SKM-1 (cell line): ENCODE results near the gene PARD6G.

Experiments used
- DNase-seq: peaks from one replicate; lab custom pipeline; 2025; ENCODE audit not compliant: unreplicated experiment; lab: John Stamatoyannopoulos, UW

The PARD6G gene

DNA sequence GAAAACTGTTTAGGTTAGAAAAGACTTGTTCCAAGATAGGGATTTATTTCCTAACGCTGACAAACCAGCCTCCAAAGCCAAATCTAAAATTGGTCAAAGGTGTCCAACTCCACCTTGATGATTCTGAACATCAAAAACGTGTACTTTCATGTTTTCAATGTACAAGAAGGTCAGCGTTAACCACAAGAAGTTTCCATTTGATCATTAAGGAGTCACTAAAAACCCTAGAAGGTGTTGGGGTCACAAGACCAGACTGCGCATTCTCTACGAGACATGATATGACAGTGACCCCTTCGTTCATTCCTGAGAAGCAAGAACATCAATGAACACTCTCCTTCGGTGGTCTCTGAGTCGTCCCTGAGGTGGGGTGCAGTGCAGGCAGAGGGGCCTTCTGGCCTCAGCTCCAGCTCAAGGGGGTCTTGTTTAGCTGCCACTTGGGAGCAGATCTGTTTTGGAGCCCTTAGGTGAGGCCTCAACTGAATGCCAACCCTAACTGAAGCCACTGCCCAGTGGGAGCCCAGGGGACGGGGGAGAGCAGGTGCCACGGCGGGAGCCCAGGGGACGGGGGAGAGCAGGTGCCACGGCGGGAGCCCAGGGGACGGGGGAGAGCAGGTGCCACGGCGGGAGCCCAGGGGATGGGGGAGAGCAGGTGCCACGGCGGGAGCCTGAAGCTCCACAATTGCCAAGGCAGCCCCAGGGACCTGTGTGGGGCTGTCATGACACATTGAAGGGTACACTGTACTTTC lies 55.2 kb downstream of the PARD6G start:
- no peak for DNase-seq

DNA sequence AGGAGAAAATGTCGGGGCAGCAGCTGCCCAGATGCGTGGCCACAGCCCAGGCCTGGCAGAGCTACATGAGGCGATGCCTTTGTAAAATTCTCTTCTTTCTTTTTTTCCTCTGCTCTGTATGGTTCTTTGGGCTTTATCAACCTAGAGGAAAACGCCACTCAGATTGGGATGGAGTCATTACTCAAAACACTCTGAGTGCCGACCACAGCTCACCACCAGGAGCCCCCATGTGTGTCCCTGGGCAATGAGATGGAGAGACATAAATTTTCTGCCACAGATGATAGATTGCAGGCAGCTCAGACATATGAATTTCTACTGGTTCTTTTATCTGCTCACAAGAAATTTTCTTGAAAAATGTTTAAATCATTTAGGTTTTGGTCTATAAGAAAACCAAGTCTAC lies 56.0 kb downstream of the PARD6G start:
- DNase-seq = no peak

GRCh38 chr18:80190311-80190710 lies 57.0 kb downstream of the PARD6G start:
- no peak for DNase-seq

DNA sequence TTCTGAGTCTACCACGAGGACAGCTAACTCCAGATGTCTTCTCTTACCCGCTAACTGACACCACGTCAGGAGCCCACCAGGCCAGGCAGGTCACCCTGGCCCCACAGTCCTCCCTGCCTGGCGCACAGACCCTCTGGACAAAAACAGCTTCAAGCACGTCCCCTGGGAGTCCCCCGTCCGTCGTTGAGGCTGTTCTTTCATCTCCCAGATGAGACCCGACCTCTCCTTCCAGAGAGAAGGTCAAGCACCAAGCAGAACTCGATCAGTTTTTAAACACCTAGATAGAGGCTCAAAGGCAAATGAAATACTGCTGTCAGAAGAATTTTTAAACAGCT lies 57.8 kb downstream of the PARD6G start:
- DNase-seq = no peak

DNA sequence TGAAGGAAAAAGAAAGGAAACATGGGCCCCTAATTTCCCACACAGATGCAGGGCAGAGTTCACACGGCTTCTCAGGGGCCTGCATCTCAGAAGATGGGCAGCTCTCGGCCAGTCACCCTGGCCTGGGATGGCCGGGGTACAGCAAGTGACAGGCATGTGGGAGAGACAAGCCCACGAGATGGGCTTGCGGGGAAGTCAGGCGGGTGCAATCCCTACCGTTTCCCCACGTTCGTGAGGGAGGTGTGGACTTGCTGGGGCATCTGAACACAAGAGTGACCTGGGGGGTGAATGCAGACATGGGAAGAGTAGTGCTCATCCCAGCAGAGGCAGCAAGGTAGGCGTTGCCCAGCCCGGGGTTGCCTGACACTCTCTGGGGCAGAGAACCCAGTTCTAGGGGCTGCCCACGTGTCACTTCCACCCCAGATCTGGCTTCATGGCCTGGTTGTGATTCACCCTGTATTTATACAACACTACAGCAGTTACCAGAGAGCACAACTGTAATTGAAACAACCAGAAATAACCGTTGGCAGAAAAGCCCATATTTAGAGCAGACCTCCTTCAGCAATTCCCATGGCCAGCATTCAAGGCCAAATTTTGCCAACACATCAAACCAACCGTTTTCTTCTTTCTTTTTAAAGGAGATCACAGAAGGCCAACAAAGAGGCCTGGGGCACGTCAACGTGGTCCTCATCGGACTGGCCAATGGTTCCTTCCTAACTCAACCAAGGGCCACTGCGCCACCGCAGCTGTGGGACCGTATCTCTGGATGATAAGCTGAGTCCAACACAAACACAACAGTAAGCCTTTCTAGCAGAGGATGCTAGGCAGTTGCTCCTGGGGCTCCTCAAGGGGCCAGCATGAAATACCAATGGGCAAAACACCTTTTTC lies 58.4 kb downstream of the PARD6G start:
- DNase-seq = no peak

DNA sequence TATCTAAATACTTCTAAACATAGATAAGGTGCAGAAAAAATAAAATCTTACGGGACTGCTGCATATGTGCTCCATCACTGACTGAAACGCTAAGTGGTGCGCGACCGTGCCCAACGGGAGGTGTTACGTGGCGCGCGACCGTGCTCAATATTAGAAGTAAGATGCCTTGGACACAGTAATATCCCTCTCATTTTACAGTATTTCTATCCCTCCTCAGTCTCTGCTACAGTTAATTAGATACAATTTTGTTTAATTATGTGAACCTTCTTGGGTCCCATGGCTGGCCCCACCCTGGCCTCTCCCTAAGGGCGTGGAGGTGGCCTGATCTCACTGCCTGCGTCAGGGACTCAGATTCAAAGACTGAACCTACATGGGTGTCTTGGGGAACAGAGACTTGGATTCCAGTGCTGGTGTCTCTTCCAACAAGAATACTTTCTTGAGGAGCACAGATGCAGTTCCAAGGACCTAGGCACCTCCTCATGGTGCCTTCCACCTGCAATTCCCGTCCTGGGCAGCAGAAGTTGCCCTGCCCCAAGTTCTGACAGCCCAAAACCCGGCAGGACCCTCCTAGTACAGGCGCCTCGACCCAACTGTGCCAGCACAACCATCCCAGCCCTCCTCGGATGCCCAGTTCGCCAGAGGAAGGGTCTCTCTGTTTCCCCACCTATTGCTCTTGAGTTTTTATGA lies 59.2 kb downstream of the PARD6G start:
- no peak for DNase-seq

GRCh38 chr18:80185545-80185944 lies 61.8 kb downstream of the PARD6G start:
- DNase-seq = no peak

GRCh38 chr18:80184243-80184772 lies 63.0 kb downstream of the PARD6G start:
- no peak for DNase-seq

DNA sequence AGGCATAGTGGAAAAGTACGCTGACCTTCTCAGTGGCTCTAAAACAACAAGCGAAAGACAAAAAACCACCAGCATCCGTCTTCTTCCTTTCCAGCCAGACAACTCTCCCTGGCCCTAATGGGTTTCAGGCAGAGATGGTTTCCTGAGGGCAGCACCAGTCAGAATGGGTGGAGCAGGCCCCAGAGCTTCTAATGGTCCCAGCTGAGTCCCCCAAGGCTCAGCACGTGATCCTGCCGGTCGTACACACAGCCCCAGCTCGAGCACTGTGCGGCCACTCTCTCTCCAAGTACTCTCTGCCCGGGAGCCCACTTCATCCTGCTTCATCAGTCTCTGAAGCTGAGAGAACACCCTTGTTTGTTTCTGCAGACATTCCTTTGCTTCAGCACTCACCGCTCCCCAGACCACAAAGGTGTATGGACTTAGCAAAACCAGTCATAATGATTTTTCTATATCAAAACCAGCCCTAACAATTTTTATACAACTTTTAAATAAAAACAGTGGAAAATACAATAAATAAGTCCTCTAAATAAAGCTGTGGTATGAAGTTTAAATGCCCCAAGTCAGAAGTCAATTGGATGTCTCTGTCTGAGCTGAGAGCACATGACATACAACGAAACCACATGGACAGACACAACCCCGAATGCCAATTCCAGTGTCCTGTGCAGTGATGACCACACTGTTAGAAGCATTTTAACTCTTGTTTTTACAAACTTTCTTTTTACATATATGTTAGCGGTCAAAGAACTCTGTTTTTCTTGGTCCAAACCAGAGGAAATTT lies 63.9 kb downstream of the PARD6G start:
- no peak for DNase-seq

DNA sequence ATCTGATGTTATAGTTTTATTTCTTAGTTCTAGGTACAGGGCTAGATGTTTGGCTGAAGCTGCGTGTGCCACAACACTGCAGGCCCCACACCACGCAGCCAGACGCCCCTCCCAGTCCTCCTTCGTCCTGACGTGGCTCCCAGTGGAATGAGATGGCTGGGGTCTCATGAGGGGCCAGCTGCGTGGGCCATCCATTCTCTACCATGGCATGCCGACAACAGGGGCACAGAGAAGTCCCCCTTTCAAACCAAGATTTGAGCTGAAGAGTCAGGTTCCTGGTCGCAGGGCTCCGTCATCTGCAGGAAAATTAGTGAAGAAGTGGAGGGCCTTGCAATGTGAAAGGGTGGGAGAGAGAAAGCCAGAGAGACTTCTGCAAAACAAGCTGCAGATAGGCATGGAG lies 64.5 kb downstream of the PARD6G start:
- no peak for DNase-seq

DNA sequence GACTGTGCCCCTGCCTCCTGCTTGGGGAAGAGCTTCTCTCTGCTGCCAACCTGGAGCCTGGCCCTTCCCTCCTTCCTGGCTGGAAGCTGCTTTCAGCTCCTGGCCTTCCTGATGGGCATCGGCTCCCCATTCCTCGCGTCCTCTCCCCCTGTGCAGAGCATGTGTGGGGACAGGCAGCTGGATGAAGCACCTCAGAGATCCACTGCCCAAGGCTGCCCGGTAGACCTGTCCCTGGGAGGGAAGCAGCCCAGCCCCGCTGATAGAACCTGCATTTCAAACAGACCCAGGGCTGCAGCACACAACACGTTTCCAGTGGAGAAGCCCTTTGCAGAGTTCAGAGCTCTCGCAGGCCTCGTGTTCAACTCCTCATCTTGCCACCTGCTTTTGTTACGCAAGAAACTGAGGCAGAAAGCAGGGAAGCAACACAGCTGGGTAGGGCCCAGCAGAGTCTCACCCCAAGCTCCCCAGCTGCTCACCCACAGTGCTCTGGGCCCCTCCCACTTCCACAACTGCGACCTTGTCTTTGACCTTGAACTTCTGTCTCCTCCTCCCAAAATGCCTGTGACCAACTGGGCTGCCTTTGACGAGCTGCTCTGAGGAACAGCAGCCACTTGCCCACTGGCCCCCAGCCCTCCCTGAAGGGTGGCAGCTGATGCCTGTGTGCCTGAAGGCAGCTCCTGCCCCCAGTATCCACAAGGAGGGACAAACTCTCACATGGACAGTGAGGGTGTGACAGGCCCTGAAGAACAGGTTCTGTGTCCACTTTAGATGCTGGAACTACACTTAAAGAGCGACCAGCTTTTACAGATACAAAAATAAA lies 65.5 kb downstream of the PARD6G start:
- DNase-seq = no peak

- no peak for DNase-seq
Observed at GRCh38 chr18:80180778-80181564, 66.3 kb downstream of the PARD6G start.

DNA sequence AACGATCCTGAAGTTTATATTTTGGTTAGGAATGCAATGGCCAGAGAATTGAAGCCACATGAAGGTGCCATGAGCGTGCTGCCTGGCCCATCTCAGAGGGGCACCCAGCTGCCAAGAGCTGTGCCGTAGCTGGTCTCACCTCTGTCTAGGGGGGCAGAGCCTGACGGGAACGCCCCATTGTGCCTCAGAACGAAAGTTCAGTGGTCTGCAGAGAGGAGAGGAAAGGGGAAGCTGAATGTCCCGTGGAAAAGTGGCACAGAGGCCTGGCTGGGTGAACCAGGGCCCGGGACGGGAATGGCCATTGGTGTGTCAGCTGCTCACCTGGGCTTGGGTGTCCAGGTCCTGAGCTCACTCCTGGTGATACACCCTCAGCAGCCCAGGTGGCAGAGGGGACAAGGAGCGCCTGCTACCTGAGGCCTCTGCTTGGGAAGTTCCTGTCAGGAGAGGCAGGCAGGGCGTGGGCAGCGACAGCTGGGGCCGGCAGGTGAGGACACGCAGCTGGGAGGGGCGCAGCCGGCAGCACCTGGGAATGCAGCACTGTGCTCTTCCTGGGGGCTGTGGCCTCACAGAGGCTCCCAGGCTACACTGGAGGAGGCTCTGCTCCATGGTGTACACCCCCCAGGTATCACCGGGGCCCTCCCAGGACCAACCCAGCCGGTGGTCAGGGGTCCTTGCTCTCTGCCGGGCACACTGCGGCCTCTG lies 67.3 kb downstream of the PARD6G start:
- DNase-seq = no peak

- no peak for DNase-seq
Observed at GRCh38 chr18:80178935-80179818, 68.1 kb downstream of the PARD6G start.

DNA sequence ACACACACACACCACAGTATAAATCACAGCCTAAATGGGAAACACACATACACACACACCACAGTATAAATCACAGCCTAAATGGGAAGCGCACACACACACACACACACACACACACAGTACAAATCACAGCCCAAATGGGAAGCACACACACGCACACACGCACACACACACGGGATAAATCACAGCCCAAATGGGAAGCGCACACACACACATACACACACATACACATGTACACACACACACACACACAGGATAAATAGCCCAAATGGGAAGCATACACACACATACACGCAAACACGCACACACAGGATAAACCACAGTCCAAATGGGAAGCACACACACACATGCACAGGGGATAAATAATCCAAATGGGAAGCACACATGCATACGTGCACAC lies 70.2 kb downstream of the PARD6G start:
- no peak for DNase-seq

DNA sequence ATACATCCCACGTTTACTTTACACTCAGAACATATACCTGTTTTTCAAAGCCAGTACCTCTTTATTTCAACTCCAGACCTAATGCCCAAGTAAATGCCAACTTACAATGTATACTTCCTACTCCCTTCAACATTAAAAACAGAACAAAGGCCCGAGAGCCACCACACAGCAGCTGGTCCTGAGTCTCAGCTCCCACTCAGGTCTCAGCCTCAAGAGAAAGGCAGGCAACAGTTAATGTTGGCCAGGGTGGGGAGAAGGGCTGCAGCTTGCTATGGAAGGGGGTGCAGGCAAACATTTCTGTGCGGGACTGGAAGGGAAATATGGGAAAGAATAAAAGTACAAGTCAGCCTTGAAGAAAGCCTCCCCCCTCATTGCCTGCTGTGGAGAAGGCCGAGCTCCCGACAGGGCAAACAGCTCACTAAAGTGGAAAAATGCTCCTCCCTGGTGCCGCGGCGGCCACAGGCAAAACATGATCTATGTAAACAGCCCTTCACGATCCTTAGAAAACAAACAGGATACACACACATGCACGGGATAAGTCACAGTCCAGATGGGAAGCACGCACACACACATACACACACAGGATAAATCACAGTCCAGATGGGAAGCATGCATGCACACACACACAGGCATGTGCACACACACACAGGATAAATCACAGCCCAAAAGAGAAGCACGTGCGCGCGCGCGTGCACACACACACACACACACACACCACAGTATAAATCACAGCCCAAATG lies 70.8 kb downstream of the PARD6G start:
- DNase-seq = no peak
